Esophagus squamous epithelium (tissue), 4 donors: ENCODE results near the gene LRRC52.

ENCODE experiments used
- POLR2A ChIP-seq, 4 donors: fragments of 450-650 bp; IDR thresholded peaks; one replicate each; pipeline ENCODE4 v1.6.1; 2017; ENCODE audit warnings: antibody characterized with exemption in 4 of 4, mild to moderate bottlenecking in 4 of 4, moderate library complexity in 3 of 4
- TF ChIP-seq, protein P1 (sequence below), 6 experiments: fragments of 450-650 bp in 4 of 6; fragments of 200-600 bp in 2 of 6; sonication (generic) in 2 of 6; IDR thresholded peaks; one replicate each; pipeline ENCODE4 v1.5.1; 2016 to 2019; ENCODE audit warnings: antibody characterized with exemption in 6 of 6, mild to moderate bottlenecking in 4 of 6, moderate library complexity in 4 of 6

DNA sequence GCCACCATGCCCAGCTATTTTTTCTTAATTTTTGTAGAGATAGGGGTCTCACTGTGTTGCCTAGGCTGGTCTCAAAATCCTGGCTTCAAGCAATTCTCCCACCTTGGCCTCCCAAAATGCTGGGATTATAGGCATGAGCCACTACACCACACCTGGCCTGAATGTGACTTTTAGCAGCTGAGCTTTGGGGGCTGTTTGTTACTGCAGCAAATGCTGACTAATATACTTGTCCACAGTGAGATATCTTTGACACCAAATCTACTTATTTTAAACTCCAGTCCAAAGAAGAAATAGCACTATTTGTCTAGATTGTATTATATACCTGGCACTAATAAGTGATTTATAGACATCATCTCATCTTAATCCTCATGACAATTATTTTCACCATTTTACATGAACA, 30.5 kb downstream of the LRRC52 start:
- no peak for TF ChIP-seq POLR2A (IDR thresholded peaks at IDR 0.05)
- TF ChIP-seq, protein P1, sequence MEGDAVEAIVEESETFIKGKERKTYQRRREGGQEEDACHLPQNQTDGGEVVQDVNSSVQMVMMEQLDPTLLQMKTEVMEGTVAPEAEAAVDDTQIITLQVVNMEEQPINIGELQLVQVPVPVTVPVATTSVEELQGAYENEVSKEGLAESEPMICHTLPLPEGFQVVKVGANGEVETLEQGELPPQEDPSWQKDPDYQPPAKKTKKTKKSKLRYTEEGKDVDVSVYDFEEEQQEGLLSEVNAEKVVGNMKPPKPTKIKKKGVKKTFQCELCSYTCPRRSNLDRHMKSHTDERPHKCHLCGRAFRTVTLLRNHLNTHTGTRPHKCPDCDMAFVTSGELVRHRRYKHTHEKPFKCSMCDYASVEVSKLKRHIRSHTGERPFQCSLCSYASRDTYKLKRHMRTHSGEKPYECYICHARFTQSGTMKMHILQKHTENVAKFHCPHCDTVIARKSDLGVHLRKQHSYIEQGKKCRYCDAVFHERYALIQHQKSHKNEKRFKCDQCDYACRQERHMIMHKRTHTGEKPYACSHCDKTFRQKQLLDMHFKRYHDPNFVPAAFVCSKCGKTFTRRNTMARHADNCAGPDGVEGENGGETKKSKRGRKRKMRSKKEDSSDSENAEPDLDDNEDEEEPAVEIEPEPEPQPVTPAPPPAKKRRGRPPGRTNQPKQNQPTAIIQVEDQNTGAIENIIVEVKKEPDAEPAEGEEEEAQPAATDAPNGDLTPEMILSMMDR (IDR thresholded peaks at IDR 0.05), result no peak
